GM21723 (cell line): ENCODE results near the gene GRIK1.

ENCODE experiments used
- ATAC-seq: cut with Tn5 transposase; IDR thresholded peaks from one replicate; pipeline ENCODE4 v1.9.1; 2021; ENCODE audit warnings: mild to moderate bottlenecking, moderate library complexity; ENCODE audit not compliant: unreplicated experiment

The GRIK1 gene

DNA sequence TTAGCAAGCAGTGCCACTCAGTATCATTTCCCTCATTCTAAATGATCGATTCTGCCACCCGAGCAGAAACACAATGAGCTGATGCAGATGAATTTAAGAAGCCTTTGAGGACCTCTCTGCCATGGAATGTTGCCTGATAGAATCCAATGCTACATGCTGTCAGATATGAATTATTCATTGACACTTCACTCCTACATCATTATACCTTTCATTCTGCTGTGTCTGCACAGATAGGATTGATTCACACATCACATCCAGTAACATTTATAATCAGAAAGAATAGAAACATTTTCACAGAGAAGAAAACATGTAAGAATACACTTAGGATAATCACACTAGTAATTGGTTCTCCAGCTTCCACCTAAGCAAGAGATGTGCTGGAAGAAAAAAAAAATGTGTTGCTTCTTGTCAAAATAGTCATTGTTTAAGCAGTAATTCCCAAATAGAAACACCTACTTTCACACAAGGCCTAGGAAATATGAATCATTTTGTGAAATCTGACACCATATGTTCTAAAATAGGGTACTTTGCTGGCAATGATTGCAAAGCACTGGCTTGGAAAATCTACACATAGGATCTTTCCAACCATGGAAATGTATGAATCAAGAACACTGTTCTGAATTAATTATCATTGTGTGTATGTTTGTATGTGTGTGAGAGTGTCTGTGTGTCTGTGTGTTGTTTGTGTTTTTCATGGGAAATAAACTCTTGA, 110.1 kb downstream of the GRIK1 start:
- ATAC-seq: no peak

DNA sequence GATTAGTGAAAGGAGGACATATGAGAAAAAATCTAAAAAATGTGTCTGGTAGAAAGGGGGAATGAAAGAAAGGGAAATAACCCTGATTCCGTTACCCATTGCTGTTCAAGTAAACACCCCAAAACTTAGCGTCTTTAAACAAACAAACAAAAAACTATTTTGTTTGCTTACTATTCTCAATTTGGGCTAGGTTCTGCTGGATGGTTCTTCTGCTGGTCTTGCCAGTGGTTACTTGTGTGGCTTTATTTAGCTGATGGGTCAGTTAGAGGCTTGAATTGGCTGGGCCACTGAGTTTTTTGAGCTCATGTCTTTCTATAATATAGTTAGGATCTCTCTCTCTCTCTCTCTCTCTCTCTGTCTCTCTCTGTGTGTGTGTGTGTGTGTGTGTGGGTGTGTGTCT, 112.1 kb downstream of the GRIK1 start:
- no peak for ATAC-seq

DNA sequence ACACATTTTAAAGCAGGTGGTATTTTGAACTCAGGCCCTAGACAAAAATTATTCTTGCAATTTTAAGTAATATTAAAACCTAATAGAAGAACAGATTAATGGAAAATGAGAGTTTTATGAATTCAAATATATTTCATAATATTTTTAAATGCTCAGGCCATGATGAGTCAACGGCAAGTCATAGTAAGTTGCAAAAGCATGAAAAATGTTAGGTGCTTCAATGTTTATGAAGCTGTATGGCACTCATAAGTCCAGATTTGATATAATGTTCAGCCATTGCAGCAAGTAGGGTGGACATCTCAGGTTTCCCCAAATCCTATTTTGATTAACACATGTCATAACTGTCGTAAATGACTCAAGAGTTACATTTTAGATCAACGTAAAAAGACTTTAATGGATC, 112.6 kb downstream of the GRIK1 start:
- no peak for ATAC-seq

- ATAC-seq: no peak
These were observed 113.4 kb downstream of the GRIK1 start for GRCh38 chr21:29826386-29826785.

DNA sequence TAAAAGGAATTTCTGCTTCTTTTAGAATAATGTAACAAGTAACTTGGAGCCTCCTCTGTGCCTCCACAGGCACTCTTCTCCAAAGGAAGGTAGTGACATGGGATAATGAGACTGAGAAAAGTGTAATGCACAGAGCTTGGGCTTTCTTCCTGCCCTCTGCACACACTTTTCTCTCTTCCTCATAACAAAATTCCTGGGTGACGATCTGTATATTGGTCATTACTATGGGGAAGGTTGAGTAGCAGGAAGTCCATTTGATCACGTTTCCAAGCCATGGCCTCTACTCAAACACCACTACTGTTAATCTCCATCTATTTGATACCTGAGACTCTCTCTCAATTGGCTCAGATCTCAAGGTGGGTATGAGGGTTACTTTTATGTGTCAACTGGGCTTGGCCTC, 113.9 kb downstream of the GRIK1 start:
- ATAC-seq: no peak

GRCh38 chr21:29825345-29825744, 114.5 kb downstream of the GRIK1 start:
- ATAC-seq: no peak

DNA sequence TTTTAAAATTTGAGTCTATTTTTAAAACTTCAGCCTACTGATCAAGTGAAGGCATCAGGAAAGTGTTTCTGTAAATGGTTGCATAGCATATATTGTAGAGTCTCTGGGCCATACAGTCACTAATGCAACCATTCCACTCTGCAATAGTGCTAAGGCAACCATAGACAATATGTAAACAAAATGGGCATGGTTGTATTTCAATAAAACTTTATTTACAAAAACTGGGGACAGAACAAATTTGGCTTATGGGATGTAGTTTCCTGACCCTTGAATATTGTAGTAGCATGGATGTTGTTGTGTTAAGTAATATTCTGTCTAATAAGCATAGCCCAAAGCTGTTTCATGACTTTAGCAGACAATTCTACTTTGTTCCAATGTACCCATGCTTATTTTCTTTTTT, 117.7 kb downstream of the GRIK1 start:
- ATAC-seq: no peak

DNA sequence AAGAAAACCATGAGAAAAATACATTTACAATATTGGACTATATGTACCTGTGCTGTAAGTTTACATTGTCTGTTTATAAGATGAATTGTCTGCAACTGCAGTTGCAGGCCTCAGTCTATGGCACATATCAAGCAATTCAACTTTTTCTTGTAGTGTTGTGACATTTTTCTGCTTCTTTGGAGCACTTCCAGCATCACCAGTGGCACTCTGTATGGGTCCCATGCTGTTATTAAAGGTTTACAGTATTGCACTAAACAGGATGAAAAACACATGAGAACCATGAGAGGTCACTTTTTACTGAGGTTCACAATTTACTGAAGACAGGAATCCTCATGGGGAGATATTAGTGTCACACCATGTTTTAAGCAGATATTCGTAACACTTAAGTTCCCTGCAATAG, 118.6 kb downstream of the GRIK1 start:
- ATAC-seq: no peak

GRCh38 chr21:29819675-29820326, 120.0 kb downstream of the GRIK1 start:
- ATAC-seq: no peak

GRCh38 chr21:29818383-29818921, 121.3 kb downstream of the GRIK1 start:
- ATAC-seq: no peak

- no peak for ATAC-seq
These were observed 122.3 kb downstream of the GRIK1 start for GRCh38 chr21:29817450-29817849.

DNA sequence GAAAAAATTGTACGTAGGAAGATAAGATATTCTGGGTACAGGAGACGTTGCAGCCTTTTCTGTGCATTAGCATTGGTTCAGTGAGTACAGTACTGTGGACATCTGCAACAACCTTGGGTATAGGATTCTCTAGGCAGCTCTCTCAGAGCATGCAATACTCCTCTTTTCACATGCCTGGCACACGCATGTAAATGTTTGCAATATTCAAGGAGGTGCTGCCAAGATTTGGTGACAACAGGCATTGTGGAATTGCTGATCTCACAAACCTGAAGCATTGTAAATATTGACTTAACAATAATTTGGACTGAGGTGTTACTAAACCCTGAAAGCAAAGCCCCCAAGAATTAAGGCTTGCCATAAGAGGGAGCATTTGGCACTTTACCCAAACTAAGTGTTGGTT, 126.8 kb downstream of the GRIK1 start:
- ATAC-seq: no peak

GRCh38 chr21:29810871-29811270, 128.9 kb downstream of the GRIK1 start:
- ATAC-seq: no peak

DNA sequence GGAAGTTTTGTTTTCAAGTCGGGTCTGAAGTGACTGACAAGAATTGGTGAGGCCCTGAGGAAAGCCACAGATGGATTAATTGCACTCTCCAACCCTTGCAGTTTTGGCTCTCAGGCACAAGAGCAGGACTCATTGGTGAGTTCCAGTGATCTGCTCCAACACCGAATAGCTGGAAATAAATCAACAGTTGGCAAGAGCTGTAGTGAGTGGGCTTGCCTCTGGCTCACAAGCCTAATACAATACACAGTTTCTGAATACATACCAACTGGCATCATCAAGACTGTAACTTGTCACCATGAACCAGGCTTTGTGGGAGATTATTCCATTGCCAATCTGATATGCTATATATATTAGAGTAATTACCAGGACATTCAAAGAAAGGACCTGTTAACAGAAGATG, 131.6 kb downstream of the GRIK1 start:
- no peak for ATAC-seq

- ATAC-seq: no peak
These were observed 134.7 kb downstream of the GRIK1 start for GRCh38 chr21:29805105-29805504.

DNA sequence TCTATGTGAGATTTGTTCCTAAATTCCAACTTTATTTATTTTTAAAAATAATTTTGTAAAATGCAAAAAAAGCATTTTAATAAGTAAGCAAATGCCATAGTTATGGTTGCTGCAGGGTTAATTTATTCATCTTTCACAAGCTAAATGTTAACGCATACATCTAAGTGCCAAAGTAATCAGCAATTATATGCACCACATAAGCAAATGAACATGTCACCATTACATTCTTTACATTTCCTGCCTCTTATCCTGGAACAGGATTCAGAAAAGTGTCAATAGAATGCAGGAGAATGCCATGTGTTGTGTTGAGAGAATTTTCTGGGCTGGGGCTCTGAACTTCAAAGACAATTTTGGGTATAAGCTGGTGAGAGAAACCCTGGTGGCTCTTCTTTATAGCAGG, 136.6 kb downstream of the GRIK1 start:
- ATAC-seq: no peak

GRCh38 chr21:29801122-29801521, 138.7 kb downstream of the GRIK1 start:
- no peak for ATAC-seq

GRCh38 chr21:29800056-29800455, 139.7 kb downstream of the GRIK1 start:
- ATAC-seq: no peak

DNA sequence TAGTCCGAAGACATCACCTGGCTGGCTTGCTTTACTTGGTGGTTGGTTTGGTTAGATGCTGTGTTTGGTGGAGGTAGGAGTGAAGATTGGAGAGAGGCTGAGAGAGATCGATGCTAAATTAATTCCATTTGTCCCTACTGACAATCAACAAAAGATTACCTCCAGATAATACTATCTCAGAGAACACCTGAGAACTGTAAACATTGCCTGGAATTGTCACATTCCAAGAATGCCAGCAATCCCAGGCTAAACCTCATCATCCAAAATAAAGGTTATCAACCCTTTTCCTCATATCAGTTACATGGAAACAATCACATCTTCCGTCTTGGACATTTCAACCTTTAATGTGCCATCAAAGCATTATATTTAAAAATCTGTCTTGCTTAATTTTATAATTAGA, 141.0 kb downstream of the GRIK1 start:
- no peak for ATAC-seq

DNA sequence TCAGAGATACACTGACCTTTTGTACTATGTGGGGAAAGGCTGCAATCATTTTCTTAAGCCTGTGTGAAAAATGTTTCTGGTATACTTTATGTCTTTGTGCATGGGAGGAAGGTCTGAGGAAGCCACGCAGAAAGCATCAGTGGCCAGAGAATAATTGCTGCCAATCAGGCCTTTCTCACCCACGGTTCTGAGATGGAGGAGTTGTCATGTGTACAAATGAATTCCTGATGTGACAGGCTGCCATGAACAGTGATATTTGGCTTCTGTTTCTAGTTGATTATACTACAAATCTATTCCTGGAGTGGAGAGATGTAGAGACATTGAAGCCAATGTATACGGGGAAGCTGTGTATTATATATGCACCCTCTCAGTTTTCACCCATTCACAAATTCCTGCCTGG, 142.6 kb downstream of the GRIK1 start:
- no peak for ATAC-seq

GRCh38 chr21:29793712-29794111, 146.1 kb downstream of the GRIK1 start:
- no peak for ATAC-seq

GRCh38 chr21:29789393-29789792, 150.4 kb downstream of the GRIK1 start:
- ATAC-seq: no peak

DNA sequence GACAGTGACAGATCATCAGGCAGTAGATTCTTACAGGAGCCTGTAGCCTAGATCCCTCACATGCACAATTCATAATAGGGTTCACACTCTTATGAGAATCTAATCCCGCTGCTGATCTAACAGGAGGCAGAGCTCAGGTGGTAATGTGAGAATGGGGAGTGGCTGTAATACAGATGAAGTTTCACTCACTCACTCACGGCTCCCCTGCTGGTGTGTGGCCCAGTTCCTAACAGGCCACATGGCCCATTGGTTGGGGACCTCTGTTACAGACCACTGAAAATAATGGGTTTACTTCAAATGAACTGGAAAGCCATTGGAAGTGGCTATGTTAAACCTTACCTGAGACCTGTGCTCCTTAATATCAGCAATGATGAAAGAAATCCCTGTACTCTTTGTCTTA, 151.0 kb downstream of the GRIK1 start:
- ATAC-seq: no peak
